HG03439 (cell line): ENCODE results near the gene ZNF208.
"Not testable (repeated sequence)": the region's sequence is repeated elsewhere in the genome, so short reads cannot be mapped to it uniquely, and the experiment has no call there.

ENCODE experiments used
- ATAC-seq: cut with Tn5 transposase; IDR thresholded peaks from one replicate; pipeline ENCODE4 v1.9.1; 2021; ENCODE audit warnings: mild to moderate bottlenecking, moderate library complexity; ENCODE audit not compliant: unreplicated experiment

Gene ZNF208

DNA sequence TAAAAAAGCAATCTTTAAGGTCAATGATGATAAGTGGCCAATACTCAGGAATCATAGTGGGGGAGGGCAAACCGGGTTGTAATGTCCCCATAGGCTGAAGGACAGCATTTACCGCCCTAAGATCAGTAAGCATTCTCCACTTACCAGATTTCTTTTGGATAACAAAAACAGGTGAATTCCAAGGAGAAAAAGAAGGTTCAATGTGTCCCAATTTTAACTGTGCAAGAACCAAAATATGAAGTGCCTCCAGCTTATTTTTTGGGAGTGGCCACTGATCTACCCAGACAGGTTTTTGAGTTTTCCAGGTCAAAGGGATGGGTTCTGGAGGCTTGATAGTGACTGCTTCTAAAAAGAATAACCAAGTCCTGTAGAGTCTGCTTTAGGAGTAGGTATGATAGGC lies 125.2 kb downstream of the ZNF208 start:
- ATAC-seq = not testable (repeated sequence)

DNA sequence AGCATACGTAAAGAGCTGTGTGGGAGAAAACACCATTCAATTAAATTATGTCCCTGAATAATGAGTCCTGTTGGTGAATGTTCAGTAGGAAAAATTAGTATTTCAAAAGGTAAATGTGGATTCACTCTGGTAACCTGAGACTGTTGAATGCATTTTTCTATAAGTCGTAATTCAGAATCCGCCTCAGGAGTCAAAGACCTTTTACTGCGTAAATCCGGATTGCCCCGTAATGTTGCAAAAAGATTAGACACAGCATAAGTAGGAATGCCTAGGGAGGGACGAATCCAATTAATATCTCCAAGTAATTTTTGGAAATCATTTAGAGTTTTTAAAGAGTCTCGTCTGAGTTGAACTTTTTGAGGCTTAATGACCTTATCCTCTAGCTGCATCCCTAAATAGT lies 126.0 kb downstream of the ZNF208 start:
- not testable (repeated sequence) for ATAC-seq

DNA sequence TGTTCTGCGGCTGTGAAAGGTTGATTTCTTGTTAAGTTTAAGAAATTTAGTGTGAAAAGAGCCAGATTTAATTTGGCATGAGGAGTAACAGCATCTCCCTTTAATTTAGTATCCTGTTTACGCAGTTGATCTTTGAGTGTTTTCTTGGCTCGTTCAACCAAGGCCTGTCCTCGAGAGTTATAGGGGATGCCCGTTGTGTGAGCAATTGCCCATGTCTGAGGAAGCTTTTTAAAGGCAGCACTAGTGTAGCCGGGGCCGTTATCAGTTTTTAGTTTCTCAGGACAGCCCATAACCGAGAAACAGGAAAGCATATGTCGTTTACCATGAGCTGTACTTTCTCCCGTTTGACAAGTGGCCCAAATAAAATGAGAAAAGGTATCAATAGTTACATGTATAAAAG lies 127.2 kb downstream of the ZNF208 start:
- ATAC-seq = no peak
